22Rv1 (cell line): ENCODE measurements around the gene KAZN.
"Not testable (repeated sequence)": the region's sequence is repeated elsewhere in the genome, so short reads cannot be mapped to it uniquely, and the experiment has no call there.

Experiments used
- H3K27ac ChIP-seq: fragments of 450-650 bp; 2 replicates; pipeline ENCODE4 v1.5.1; 2017
- CTCF ChIP-seq: fragments of 450-650 bp; IDR thresholded peaks from 2 replicates; pipeline ENCODE4 v1.5.1; 2017; ENCODE audit warnings: mild to moderate bottlenecking
- ZFX ChIP-seq: fragments of 450-650 bp; IDR thresholded peaks from 2 replicates; pipeline ENCODE4 v1.6.1; 2017; ENCODE audit warnings: antibody characterized with exemption, borderline replicate concordance

The KAZN gene

GRCh38 chr1:15033264-15033663 lies 434.8 kb downstream of the KAZN start:
- no peak overlapping the region for H3K27ac ChIP-seq
- no peak for TF ChIP-seq ZFX
- TF ChIP-seq CTCF: no peak

- TF ChIP-seq CTCF: no peak
- no peak for TF ChIP-seq ZFX
- H3K27ac ChIP-seq: no peak overlapping the region
Measured at GRCh38 chr1:15034656-15035055, 436.2 kb downstream of the KAZN start.

GRCh38 chr1:15035236-15035635 lies 436.8 kb downstream of the KAZN start:
- TF ChIP-seq ZFX: no peak
- TF ChIP-seq CTCF: no peak
- H3K27ac ChIP-seq: no peak overlapping the region

- H3K27ac ChIP-seq: no peak overlapping the region
- no peak for TF ChIP-seq ZFX
- no peak for TF ChIP-seq CTCF
Measured at GRCh38 chr1:15036101-15036500, 437.6 kb downstream of the KAZN start.

- H3K27ac ChIP-seq: no peak overlapping the region
- TF ChIP-seq CTCF: peak; percentile 51
- no peak for TF ChIP-seq ZFX
Measured at GRCh38 chr1:15038232-15039016, 439.9 kb downstream of the KAZN start.

- TF ChIP-seq ZFX (no peak), CTCF (no peak)
- H3K27ac ChIP-seq: no peak overlapping the region
Measured at GRCh38 chr1:15039017-15039648, 440.6 kb downstream of the KAZN start.

GRCh38 chr1:15039901-15040300 lies 441.4 kb downstream of the KAZN start:
- no peak overlapping the region for H3K27ac ChIP-seq
- TF ChIP-seq ZFX: no peak
- TF ChIP-seq CTCF: no peak

GRCh38 chr1:15040685-15041084 lies 442.2 kb downstream of the KAZN start:
- not testable (repeated sequence) for H3K27ac ChIP-seq
